ENCODE measurements around the gene LRRC27.

Gene LRRC27

GRCh38 chr10:132341017-132341416 is 9.0 kb downstream of the LRRC27 start:
- TF ChIP-seq MAX (IDR thresholded peaks at IDR 0.05) = no peak
- no peak for TF ChIP-seq TAF1 (IDR thresholded peaks at IDR 0.05; ENCODE audit: low read depth)
- TF ChIP-seq YY1 (IDR thresholded peaks at IDR 0.05; ENCODE audit: low read depth) = no peak
- no peak for TF ChIP-seq ZBTB7A (IDR thresholded peaks at IDR 0.05; ENCODE audit: low read depth)
- no peak for TF ChIP-seq CREB1 (IDR thresholded peaks at IDR 0.05; ENCODE audit: low read depth)
- no peak for TF ChIP-seq FOXM1 (IDR thresholded peaks at IDR 0.05; ENCODE audit: borderline replicate concordance, low read depth)
- no peak for TF ChIP-seq TEAD4 (IDR thresholded peaks at IDR 0.05)
- TF ChIP-seq REST (IDR thresholded peaks at IDR 0.05; ENCODE audit: low read depth) = no peak
- no peak for TF ChIP-seq CEBPB (IDR thresholded peaks at IDR 0.05)
- TF ChIP-seq USF1 (IDR thresholded peaks at IDR 0.05) = no peak
- no peak for TF ChIP-seq RAD21 (IDR thresholded peaks at IDR 0.05; ENCODE audit: low read depth)
- no peak for TF ChIP-seq EGR1 (IDR thresholded peaks at IDR 0.05)
- TF ChIP-seq NFIC (IDR thresholded peaks at IDR 0.05) = no peak
- no peak for TF ChIP-seq EP300 (IDR thresholded peaks at IDR 0.05; ENCODE audit: borderline replicate concordance)
- TF ChIP-seq TCF12 (IDR thresholded peaks at IDR 0.05; ENCODE audit: low read depth) = no peak

GRCh38 chr10:132341781-132342180 is 9.8 kb downstream of the LRRC27 start:
- TF ChIP-seq MAX (IDR thresholded peaks at IDR 0.05) = no peak
- no peak for TF ChIP-seq RAD21 (IDR thresholded peaks at IDR 0.05; ENCODE audit: low read depth)
- TF ChIP-seq TEAD4 (IDR thresholded peaks at IDR 0.05) = no peak
- no peak for TF ChIP-seq FOXM1 (IDR thresholded peaks at IDR 0.05; ENCODE audit: borderline replicate concordance, low read depth)
- TF ChIP-seq TCF12 (IDR thresholded peaks at IDR 0.05; ENCODE audit: low read depth) = no peak
- TF ChIP-seq NFIC (IDR thresholded peaks at IDR 0.05) = no peak
- no peak for TF ChIP-seq YY1 (IDR thresholded peaks at IDR 0.05; ENCODE audit: low read depth)
- TF ChIP-seq EP300 (IDR thresholded peaks at IDR 0.05; ENCODE audit: borderline replicate concordance) = no peak
- no peak for TF ChIP-seq REST (IDR thresholded peaks at IDR 0.05; ENCODE audit: low read depth)
- TF ChIP-seq EGR1 (IDR thresholded peaks at IDR 0.05) = no peak
- no peak for TF ChIP-seq CREB1 (IDR thresholded peaks at IDR 0.05; ENCODE audit: low read depth)
- no peak for TF ChIP-seq USF1 (IDR thresholded peaks at IDR 0.05)
- TF ChIP-seq TAF1 (IDR thresholded peaks at IDR 0.05; ENCODE audit: low read depth) = no peak

GRCh38 chr10:132342553-132342952 is 10.6 kb downstream of the LRRC27 start:
- TF ChIP-seq REST (IDR thresholded peaks at IDR 0.05; ENCODE audit: low read depth) (no peak), TCF12 (IDR thresholded peaks at IDR 0.05; ENCODE audit: low read depth) (no peak), CEBPB (IDR thresholded peaks at IDR 0.05) (no peak), NFIC (IDR thresholded peaks at IDR 0.05) (no peak), CREB1 (IDR thresholded peaks at IDR 0.05; ENCODE audit: low read depth) (no peak), EGR1 (IDR thresholded peaks at IDR 0.05) (no peak), USF1 (IDR thresholded peaks at IDR 0.05) (no peak)

- TF ChIP-seq EP300 (IDR thresholded peaks at IDR 0.05; ENCODE audit: borderline replicate concordance) = no peak
- TF ChIP-seq CEBPB (IDR thresholded peaks at IDR 0.05) = no peak
- no peak for TF ChIP-seq TCF12 (IDR thresholded peaks at IDR 0.05; ENCODE audit: low read depth)
- TF ChIP-seq CREB1 (IDR thresholded peaks at IDR 0.05; ENCODE audit: low read depth) = no peak
- TF ChIP-seq USF1 (IDR thresholded peaks at IDR 0.05) = no peak
- no peak for TF ChIP-seq NFIC (IDR thresholded peaks at IDR 0.05)
- no peak for TF ChIP-seq TEAD4 (IDR thresholded peaks at IDR 0.05)
- TF ChIP-seq TAF1 (IDR thresholded peaks at IDR 0.05; ENCODE audit: low read depth) = no peak
- TF ChIP-seq RAD21 (IDR thresholded peaks at IDR 0.05; ENCODE audit: low read depth) = no peak
- TF ChIP-seq MAX (IDR thresholded peaks at IDR 0.05) = no peak
- TF ChIP-seq ZBTB7A (IDR thresholded peaks at IDR 0.05; ENCODE audit: low read depth) = no peak
- no peak for TF ChIP-seq YY1 (IDR thresholded peaks at IDR 0.05; ENCODE audit: low read depth)
- TF ChIP-seq FOXM1 (IDR thresholded peaks at IDR 0.05; ENCODE audit: borderline replicate concordance, low read depth) = no peak
- TF ChIP-seq REST (IDR thresholded peaks at IDR 0.05; ENCODE audit: low read depth) = no peak
- no peak for TF ChIP-seq EGR1 (IDR thresholded peaks at IDR 0.05)
Measured at GRCh38 chr10:132344386-132344785, 12.4 kb downstream of the LRRC27 start.
